Activated gamma-delta T cell (primary cell): ENCODE measurements around the gene PPP1R8.

ENCODE experiments used
- DNase-seq: peaks from one replicate; lab custom pipeline; 2025; lab: John Stamatoyannopoulos, UW

PPP1R8 gene

DNA sequence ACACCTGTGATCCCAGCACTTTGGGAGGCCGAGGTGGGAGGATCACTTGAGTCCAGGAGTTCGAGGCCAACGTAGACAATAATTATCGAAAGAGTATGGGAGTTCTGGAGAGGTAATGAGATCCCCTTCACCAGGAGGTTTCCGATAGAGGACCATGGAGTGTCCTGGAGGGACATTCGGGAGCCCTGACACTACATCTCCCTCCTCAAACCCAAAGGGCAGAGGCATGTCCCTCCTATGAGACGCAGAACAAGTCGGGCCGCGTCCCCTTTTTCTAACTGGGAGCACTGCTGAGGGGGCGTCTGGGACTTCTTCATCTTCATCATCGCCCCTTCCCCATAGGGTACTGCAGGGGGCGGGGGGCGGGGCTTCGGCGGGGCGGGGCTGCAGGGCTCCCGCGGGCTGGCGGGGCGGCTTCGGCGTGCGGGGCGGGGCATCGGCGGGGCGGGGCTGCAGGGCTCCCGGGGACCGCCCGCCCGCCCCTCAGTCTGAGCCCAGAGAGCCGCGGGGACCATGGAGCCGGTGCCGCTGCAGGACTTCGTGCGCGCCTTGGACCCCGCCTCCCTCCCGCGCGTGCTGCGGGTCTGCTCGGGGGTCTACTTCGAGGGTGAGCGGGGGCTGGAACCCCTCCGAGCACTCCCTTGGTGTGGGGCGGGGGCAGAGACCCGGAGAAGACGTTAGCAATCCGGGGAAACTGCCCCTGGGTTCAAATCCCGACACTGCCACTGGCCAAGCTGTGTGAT is 41.6 kb downstream of the PPP1R8 start, which contains the start of gene THEMIS2:
Gene THEMIS2, plus strand, starts transcription at position 486 of the 743 bp plus-strand sequence. Its CDS starts 28 bp downstream, at position 514.
- peak; percentile 72 for DNase-seq

DNA sequence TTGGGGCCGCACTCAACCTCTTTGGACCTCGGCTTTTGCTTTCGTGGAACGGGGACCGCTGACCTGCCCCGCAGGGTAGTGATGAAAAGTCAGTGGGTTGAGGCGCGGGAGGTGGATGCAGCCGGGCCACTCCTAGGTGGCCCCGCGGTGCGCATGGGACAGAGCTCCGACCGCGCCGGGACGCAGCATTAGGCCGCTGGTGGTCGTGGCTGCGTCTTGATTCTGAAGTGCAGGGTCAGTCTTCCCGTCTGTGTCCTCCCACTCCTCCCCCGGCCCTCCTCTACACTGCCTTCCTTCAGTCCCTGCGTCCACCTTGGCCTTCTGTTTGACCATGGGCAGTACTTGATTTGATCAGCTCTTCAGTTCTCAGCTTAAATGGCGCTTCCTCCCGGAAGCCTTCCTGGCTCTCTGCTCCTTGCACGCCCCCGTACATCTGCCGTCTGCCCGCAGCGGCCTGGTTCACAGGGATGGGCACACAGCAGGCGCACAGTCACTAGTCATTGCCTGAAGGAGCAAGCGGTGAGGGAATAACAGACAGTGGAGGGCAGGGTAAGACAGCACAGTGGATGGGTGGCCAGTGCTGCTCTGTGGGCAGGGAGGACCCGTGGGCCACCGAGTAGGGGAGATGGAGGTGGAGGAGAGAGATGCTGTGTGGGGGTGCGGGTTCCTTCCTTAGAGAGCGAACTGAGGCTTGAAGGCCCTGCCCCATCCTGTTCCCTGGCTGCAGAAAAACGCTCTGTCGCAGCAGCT is 42.4 kb downstream of the PPP1R8 start:
- DNase-seq = no peak

DNA sequence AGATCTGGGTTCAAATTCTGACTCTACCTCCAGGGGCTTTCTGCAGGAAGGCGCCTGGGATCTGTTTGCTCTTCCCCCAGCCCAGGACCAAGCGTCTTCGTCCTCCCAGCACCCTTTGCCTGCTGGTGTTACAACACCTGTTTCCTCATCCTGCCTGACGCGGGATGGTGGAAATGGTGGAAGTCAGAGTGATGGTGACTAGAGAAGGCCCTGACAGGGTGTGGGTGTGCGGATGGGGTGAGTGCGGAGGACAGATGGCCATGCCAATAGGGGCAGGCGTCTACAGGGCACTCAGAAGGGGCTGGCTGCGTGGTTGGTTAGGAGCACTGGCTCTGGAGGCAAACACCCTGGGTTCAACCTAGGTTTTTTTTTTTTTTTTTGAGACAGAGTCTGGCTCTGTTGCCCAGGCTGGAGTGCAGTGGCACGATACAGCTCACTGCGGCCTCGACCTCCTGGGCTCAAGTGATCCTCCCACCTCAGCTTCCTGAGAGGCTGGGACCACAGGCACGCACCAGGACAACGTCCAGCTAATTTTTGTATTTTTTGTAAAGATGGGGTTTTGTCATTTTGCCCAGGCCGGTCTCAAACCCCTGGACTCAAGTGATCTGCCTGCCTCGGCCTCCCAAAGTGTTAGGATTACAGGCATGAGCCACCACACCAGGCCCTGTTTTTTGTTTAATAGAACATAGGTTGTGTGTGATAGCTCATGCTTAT is 43.2 kb downstream of the PPP1R8 start:
- no peak for DNase-seq

DNA sequence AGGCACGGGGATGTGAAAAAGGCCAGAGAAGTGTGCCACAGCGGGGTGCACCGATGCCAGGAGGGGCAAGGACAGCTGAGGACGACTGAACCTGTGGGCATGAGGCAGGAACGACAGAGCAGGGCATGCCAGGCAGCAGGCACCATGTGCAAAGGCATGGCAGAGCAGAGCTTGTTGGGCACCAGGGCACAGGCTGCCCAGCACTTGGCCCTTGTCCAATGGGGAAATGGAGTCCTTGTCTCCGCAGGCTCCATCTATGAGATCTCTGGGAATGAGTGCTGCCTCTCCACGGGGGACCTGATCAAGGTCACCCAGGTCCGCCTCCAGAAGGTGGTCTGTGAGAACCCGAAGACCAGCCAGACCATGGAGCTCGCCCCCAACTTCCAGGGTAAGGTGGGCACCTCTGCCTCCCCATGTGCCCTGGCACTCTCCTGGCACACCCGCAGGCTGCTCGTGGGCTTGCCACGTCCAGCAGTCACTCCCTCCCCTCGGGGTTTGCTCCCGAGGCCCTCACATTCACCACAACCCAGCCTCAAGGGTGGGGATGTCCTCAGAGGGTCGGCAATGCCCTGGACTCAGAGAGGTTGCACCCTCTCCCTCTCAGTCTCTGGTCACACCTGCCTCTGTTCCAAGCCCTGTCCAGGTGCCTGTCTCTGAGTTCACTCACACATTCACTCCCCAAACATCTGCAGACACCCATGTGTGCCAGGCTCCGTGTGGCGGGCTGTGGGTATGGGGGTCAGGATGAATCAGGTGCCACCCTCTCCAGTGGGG is 45.9 kb downstream of the PPP1R8 start:
- DNase-seq = no peak

GRCh38 chr1:27877115-27877416 is 46.5 kb downstream of the PPP1R8 start:
- DNase-seq = no peak

DNA sequence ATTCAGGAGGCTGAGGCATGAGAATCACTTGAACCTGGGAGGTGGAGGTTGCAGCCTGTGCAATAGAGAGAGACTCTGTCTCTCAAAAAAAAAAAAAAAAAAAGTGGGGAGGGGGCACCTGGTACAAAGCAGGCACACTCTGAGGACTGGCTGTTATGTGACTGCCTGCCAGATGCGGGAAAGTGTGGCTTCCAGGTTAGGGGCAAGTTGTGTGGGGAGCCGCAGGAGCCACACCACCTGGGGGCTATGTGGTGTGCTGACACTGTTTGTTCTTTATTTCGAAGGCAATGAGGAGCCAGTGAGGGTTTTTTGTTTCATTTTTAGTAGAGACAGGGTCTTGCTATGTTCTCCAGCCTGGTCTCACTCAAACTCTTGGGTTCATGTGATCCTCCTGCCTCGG is 47.5 kb downstream of the PPP1R8 start:
- DNase-seq = no peak

DNA sequence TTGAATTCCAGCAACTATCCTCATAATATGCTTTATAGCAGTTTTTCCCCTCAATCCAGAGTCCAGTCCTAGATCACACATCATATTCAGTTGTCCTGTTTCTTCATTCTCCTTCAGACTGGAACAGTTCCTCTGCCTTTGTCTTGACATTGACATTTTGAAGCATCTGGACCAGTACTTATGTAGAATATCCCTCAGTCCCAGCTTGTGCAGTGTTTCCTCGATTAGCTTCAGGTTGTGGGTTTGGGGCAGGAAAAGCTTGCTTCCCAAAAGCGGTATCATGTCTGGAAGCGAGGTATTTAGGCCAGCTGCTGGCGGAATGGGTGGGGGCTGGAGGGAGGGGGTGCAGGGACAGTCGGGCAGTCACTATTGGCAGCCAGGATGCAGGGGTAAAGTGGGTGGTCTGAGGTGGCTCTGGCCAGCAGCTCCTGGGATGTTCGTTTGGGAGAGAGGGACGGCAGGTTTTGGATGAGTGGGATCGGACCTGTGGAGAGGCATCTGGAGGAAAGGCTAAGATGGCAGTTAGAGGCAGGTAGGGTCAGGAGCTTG is 48.3 kb downstream of the PPP1R8 start:
- DNase-seq = no peak

DNA sequence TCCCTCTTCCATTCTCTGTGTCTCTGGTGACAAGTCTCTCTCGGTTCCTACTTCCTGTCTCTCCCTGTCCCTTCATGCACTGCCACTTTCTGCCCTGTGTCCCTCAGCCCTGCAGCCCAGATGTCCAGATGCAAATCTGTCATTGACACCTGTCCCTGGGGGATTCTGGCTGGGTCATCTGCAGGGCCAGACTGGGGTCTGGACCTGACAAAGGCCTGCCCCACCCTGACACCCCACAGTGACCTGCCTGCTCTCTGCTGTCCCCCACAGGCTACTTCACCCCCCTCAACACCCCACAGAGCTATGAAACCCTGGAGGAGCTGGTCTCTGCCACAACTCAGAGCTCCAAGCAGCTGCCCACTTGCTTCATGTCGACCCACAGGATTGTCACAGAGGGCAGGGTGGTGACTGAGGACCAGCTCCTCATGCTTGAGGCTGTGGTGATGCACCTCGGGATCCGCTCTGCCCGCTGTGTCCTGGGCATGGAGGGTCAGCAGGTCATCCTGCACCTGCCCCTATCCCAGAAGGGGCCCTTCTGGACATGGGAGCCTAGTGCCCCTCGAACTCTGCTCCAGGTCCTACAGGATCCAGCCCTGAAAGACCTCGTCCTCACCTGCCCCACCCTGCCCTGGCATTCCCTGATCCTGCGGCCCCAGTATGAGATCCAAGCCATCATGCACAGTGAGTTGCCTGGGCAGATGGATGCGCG is 48.9 kb downstream of the PPP1R8 start:
- DNase-seq = no peak

GRCh38 chr1:27882543-27882903 is 51.9 kb downstream of the PPP1R8 start:
- DNase-seq = no peak

DNA sequence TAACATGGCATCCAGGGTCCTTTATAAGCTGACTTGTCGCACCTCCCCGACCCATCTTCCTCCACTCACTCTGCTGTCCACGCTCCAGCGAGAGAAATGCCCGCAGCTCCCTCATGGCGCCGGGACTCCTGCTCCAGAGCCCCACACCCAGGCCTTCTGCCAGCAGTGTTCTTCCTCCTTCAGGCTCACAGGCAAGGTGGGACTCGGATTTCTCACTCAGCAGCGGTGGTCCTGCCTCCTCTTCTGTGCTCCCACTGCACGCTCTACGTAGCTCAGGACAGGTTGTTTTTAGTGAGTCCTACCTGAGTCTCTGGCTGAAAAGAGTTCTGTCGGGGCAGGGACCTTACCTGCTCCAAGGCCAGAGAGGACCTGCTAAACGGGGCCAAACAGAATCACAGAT is 53.0 kb downstream of the PPP1R8 start:
- DNase-seq = no peak

DNA sequence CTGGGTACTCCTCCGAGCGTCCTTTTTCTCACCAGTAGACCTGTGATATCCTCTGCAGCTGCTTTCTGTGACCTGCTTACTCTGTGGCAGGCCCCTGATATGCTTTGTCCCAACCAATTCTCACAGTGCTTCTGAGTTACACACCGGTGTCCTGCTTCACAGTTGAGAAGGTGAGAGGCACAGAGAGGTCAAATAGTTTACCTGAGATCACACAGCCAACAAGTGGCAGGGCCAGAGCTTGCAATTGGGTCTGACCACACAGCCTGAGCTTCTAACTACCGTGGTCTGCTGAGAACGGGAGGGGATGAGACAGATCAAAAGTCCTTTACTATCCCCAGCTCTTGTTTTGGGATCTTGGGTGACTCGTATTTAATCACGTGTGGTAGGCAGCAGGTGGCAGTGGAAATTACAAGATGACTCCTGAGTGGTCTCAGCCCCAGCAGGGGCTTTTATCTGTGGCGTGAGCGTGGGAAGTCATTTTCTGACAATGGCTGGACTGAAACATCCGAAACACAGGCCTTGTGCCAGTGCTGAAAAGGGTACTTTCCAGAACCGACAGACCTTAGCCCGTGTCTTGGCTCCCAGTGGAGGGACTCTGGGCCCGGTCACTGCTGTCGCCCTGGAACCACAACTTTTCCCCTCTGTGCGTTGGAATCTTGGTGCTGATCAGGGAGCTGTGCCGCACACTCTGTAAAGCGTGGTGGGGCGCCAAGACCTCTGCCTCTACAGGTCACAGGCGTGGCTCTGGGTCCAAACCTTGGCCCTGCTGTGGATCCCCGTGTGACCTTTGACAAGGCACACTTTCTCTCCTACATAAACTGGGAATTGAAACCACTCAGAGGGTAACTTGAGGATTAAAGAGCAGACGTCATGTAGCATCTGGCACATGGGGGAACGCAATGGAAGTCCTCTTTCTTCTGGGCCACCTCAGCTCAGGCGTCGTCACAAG is 53.7 kb downstream of the PPP1R8 start:
- no peak for DNase-seq

DNA sequence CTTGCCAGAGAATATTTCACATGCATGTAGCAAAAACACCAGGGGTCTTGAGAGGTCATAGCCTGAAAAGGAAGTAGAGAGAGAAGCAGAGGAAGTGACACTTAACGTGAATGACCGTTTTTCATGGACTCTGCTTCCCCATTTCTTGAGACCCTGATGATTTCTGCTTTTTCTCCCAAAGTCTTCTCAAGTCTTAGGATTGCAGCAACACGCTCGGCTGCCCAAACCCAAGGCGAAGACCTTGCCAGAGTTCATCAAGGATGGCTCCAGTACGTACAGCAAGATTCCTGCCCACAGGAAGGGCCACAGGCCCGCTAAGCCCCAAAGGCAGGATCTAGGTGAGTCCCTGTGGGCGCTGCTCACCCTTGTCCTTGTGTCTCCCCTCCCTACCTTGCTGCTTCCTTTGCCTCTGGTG is 54.5 kb downstream of the PPP1R8 start:
- DNase-seq = no peak

DNA sequence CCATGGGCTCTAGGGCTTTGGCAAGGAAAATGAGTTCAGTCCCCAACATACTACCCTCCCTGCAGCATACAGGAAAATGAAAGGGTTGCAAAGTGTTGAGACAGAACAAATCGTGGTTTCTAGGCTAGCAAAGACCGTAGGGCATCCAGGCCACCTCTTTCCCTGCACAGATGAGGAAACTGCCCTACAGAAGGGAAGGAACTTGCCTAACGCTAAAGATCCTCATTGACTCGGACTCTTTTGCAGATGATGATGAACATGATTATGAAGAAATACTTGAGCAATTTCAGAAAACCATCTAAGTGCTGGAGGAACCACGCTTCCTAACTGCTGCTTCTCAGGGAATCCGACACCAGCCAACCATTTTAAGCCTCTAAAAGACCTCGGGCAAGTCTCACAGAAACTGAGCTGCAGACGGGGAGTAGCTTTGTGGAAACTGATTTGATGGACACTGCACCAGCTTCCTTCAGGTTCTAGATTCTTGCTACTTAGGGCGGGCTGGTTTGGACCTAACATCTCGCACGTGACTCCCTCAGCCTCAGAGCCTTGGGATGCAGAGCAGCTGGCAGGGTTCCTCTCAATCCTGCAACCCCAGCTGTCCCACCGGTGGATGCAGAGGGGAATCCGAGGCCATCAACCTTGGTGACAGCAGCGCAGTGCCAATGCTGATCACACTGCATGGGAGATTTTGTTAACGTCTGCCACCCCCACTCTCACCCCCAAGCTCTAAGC is 55.2 kb downstream of the PPP1R8 start:
- DNase-seq = no peak

DNA sequence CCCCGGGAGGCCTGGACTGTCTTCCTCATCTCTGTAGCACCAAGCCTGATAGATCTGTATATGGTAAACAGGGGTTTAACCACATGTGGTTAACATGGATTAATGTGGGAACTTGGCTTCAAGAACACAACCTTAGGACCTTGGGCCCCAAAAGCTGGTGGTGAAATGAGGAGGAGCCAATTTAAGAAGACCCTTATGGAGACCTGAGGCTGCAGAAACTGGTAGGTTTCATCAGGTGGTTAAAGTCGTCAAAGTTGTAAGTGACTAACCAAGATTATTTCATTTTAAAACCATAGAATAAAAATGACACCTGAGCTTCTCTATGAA is 55.7 kb downstream of the PPP1R8 start:
- DNase-seq = no peak

DNA sequence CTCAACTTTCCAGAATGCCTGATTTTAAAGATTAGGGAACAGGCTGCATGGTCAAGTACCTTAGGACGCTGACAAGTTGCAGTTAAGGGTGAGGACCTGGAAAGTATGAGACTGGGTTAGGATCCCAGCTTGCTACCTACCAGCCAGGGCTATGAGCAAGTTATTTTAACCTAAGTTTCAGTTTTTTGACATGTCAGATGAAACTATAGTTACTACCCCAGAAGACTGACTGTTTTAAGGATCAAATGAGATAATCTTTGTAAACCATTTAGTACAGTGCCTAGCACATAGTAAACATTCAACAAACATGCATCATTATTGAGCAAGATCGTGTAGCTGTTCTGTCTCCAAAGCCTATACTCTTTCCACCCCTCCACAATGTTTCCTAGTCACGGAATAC is 56.2 kb downstream of the PPP1R8 start:
- no peak for DNase-seq

DNA sequence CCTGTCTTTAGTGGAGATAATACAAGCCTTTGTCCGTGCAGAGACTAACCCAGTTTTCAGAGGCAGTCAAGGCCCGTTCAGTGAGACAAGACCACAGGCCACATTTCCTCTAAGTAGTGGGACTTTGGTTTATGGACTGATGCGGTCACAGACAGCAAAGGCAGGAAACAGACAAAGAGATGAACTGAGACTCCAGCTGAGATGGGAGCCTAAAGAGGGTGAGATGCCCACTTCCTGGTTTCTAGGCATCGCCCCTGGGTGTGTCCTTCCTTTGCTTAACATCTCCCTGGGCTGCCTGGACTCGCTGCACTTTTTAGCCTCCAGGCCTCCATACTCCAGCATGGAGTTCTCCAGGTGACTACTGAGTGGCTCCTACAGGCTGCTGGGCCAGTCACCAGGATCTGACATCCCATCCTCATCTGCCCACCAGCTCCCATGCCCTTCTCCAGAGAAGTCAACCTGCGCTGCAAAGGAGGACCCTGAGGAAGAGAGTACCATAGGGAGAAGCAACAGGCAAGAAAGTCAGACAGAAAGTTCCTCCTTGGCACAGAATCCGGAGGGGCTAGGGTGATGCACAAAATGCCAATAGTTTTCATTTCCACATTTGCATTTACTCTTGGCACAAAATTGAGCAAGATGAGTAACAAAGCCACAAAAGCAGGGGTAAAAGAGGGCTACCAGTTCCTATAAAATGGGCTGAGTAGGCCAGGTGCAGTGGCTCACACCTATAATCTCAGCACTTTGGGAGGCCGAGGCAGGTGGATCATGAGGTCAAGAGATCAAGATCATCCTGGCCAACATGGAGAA is 56.8 kb downstream of the PPP1R8 start:
- DNase-seq = no peak

- no peak for DNase-seq
Measured at GRCh38 chr1:27889506-27889905, 58.9 kb downstream of the PPP1R8 start.

DNA sequence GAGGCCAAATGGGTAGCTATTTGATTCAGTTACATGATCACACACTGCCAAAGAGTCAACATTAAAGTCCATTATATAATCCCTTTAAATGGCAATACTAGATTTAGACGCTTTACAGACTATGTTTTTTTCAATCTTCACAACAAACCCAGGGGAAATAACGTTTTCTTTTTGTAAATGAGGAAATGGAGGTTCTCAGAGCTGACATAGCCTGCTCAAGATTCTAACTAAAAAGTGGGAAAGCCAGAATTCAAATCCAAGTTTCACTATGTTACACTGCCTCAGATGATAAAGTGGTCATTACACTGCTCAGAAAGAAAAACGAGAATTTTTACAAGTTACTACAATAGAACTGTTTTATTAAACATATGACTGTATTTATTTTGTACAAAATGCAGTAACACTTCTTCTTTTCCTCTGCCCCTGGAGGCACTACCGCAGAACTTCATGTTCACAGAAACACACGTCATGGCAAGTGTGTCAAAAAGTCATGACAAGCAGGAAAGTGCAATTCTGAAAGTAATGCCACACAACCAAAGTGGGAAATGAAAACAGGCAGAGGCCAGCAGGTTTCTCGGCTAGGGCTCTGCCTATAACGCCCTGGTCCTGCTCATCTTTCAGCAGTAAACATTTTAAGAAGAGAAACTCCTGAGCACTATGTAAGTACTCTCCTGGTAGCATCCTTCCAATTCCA is 60.8 kb downstream of the PPP1R8 start:
- DNase-seq = no peak
